NB4 (cell line): Measurements from ENCODE around the gene FER.
"Not testable (repeated sequence)": the region's sequence is repeated elsewhere in the genome, so short reads cannot be mapped to it uniquely, and the experiment has no call there.

ENCODE experiments used
- DNase-seq: peaks from one replicate; pipeline ENCODE4 v3.0.0; 2010; ENCODE audit warnings: low read depth
- H3K4me3 ChIP-seq: one replicate; pipeline ENCODE4 v1.5.1; 2011; ENCODE audit warnings: mild to moderate bottlenecking, low read depth, low read length, moderate library complexity
- CTCF ChIP-seq: IDR thresholded peaks from one replicate; pipeline ENCODE4 v1.5.1; 2012; ENCODE audit warnings: low read depth, low read length
- MYC ChIP-seq: IDR thresholded peaks from 2 replicates; pipeline ENCODE4 v1.6.1; 2011; ENCODE audit warnings: low read depth, low read length
- POLR2A ChIP-seq: IDR thresholded peaks from 2 replicates; pipeline ENCODE4 v1.6.1; 2011; ENCODE audit warnings: mild to moderate bottlenecking; ENCODE audit not compliant: insufficient read length; ENCODE audit errors: extremely low read depth
- TF ChIP-seq, protein P1 (sequence below): IDR thresholded peaks from 2 replicates; pipeline ENCODE4 v1.6.1; 2011; ENCODE audit warnings: low read depth, low read length

FER gene

GRCh38 chr5:108747774-108748400 is at the start of gene FER:
Gene FER, plus strand, starts transcription at chr5:108747897. Its CDS starts 50,286 bp downstream, at chr5:108798183.
- H3K4me3 ChIP-seq: peak within 1 kb of the TSS; percentile 72
- TF ChIP-seq POLR2A (no peak), MYC (no peak), CTCF (no peak)
- TF ChIP-seq, protein P1, sequence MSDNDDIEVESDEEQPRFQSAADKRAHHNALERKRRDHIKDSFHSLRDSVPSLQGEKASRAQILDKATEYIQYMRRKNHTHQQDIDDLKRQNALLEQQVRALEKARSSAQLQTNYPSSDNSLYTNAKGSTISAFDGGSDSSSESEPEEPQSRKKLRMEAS: no peak
- peak; percentile 61 for DNase-seq

- not testable (repeated sequence) for DNase-seq, H3K4me3 ChIP-seq
These were observed 47.3 kb upstream of the FER start for GRCh38 chr5:108700388-108700787.

DNA sequence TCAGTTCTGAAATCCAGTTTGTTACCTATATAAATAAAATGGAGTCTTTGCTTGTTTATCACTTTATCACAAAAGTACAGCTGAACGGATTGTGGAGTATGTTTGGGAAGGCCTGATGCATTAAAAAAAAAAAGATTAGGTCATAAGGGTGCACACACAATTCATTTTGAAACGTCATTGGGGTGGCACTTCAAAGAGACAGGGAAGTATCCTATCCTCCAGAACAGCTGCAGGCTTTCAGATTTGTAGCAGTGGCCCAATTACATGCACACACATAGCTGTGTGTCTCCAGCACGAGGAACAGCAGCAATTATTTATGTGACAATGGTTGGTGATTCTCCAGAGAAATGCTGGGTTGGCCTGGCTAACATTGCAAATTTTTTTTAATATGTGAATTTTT is 46.8 kb upstream of the FER start:
- TF ChIP-seq CTCF (no peak), MYC (no peak), POLR2A (no peak)
- TF ChIP-seq, protein P1: no peak
- no peak for DNase-seq
- no peak overlapping the region for H3K4me3 ChIP-seq

DNA sequence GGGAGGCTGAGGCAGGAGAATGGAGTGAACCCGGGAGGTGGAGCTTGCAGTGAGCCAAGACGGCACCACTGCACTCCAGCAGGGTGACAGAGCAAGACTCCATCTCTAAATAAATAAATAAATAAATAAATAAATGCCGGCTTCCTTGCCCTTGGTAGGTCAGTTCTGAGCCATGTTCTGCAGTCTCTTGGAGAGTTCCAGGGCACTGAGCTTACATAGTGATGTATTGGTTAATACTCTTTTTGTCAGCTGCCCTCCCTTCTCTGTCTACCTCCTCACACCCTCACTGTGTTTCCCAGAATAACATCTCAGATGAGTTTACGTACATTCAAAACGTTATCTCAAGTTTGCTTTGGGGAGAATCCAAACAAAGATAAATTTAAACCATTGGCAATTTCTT is 45.2 kb upstream of the FER start:
- no peak overlapping the region for H3K4me3 ChIP-seq
- no peak for DNase-seq
- TF ChIP-seq CTCF (no peak), POLR2A (no peak), MYC (no peak)
- TF ChIP-seq, protein P1: no peak

- H3K4me3 ChIP-seq: no peak overlapping the region
- DNase-seq: no peak
- no peak for TF ChIP-seq MYC
- TF ChIP-seq, protein P1: no peak
- TF ChIP-seq POLR2A: no peak
- no peak for TF ChIP-seq CTCF
These were observed 44.4 kb upstream of the FER start for GRCh38 chr5:108703313-108703712.

DNA sequence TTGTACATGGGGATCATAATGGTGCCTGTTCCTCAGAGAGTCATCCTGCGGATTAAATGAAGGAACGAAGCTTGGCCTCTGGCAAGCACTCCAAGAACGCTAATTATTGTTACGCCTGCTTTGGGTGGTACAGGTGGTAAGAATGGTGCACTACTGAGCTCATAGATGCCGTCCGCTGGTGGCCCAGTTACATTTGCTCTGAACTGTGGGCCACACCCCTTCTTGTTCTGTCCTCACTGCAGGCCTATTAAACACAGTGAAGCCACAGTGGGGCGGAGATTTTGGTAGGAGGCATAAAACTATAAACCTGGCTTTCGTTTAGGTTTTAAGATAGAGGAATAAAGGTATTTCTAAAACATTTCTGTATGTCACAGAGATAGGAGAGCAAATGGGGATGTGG is 40.6 kb upstream of the FER start:
- H3K4me3 ChIP-seq: no peak overlapping the region
- no peak for DNase-seq
- no peak for TF ChIP-seq MYC

DNA sequence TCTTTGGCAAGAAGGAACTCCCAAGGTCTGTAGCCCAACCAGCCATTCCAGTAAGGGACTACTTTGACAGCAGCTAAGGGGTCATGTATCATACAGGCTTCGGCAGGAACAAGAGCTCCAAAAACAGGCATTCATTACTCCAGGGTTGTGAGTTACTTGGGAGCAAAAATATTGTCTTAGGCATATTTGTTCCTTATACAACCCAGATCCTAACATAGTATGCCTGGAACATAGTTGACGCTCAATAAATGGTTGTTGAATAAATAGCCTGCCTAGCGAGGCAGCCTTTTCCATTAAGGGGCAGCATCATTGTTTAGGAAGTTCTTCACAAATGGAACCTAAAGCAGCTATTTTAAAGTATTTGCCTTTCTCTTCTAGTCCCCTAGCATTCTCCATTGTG is 35.8 kb upstream of the FER start:
- DNase-seq: no peak
- TF ChIP-seq MYC (no peak), POLR2A (no peak), CTCF (no peak)
- TF ChIP-seq, protein P1: no peak
- H3K4me3 ChIP-seq: no peak overlapping the region
